ENCODE measurements around the gene IL19.
"Not testable (repeated sequence)": the region's sequence is repeated elsewhere in the genome, so short reads cannot be mapped to it uniquely, and the experiment has no call there.

IL19 gene

DNA sequence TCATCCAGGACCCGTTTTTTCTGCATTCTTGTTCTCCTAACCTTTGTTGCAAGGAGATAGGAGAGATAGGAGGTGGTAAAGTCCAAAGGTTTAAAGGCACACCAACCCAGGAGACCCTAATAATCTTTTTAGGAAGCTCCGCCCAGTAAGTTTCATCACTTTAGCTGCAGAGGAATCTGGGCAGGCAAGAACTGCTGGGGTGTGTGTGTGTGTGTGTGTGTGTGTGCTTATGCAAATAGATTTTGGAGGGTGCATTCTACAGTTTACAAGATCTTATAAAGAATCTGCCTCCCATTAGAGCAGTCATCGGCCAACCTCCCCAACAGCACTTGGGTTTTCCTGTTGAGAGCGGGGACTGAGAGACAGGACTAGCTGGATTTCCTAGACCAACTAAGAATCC, 5.7 kb downstream of the IL19 start:
- no peak for DNase-seq (ENCODE audit: low spot score)

- no peak for DNase-seq (ENCODE audit: low spot score)
Measured at GRCh38 chr1:206778031-206778430, 7.5 kb downstream of the IL19 start.

- DNase-seq (ENCODE audit: low spot score) = not testable (repeated sequence)
Measured at GRCh38 chr1:206778911-206779310, 8.3 kb downstream of the IL19 start.

DNA sequence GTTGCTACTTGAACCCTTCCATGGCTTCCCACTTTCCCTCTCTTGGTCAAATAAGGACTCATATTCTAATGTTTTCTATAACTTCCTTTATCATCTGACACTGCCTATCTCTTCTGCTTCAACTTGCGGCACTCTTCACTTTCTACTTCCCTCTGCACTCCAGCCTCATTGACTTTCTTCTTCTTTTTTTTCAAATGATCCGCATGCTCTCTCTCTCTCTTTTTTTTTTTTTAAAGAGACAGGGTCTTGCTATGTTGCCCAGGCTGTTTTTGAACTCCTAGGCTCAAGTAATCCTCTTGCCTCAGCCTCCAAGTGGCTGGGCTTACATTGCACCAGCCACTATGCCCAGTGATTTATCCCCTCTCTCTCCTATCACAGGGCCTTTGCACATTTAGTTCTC, 9.1 kb downstream of the IL19 start:
- DNase-seq (ENCODE audit: low spot score) = no peak

- no peak for DNase-seq (ENCODE audit: low spot score)
Measured at GRCh38 chr1:206782448-206782847, 11.9 kb downstream of the IL19 start.

- DNase-seq (ENCODE audit: low spot score) = no peak
Measured at GRCh38 chr1:206783506-206783905, 12.9 kb downstream of the IL19 start.

GRCh38 chr1:206784471-206784903, 13.9 kb downstream of the IL19 start:
- no peak for DNase-seq (ENCODE audit: low spot score)

DNA sequence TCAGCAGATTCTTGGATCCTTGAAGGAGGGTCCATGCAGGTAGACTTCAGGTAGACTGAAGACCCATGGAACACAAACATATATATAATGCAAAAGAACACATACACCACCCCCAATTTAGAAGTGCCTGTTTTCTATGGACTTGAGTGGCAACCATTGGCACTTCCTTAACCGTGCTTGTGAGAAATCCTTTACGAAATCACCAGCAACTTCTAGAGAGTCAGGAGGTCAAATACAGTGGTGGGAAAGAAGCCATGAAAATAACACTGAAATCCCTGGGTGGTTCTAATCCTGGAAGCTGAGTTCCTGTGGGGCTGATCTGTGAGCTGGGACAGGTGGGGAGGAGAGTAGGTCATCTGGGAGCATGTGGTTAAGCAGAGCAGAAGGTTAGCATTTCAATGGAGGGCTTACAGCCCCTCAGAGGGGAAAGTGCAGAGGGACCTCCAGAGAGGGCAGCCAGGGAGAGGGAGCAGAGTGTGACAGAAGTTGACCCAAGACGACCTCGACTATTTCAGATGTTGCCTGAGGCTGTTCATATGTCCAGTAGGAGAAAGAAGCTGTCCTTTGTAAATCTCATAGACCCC, 14.7 kb downstream of the IL19 start:
- DNase-seq (ENCODE audit: low spot score) = no peak

GRCh38 chr1:206786212-206786886, 15.8 kb downstream of the IL19 start:
- no peak for DNase-seq (ENCODE audit: low spot score)

- DNase-seq (ENCODE audit: low spot score) = no peak
Measured at GRCh38 chr1:206787891-206788290, 17.3 kb downstream of the IL19 start.

DNA sequence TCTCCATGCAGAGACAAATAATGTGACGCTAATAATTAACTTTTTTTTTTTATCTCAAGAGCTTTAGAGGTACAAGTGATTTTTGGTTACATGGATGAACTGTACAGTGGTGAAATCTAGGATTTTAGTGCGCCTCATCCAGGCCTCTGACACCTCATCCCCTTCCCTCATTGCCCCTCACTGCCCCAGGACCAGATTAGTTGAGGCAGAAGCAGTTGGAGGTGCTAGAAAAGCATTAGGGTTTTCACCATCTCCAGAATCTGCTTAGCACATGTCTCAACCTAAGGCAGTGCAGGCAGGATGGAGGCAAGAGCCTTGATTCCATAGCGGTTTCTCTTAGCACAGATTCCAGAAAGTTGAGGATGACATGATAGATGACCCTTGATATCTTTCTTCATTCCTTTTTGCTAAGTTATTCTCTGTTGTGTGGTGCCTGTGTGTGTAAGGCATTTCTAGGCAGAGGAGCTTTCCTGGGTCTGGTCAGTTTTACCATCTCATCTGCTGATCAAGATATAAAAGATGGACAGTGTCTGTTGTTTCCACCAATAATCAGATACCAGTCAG, 18.0 kb downstream of the IL19 start:
- DNase-seq (ENCODE audit: low spot score) = no peak

DNA sequence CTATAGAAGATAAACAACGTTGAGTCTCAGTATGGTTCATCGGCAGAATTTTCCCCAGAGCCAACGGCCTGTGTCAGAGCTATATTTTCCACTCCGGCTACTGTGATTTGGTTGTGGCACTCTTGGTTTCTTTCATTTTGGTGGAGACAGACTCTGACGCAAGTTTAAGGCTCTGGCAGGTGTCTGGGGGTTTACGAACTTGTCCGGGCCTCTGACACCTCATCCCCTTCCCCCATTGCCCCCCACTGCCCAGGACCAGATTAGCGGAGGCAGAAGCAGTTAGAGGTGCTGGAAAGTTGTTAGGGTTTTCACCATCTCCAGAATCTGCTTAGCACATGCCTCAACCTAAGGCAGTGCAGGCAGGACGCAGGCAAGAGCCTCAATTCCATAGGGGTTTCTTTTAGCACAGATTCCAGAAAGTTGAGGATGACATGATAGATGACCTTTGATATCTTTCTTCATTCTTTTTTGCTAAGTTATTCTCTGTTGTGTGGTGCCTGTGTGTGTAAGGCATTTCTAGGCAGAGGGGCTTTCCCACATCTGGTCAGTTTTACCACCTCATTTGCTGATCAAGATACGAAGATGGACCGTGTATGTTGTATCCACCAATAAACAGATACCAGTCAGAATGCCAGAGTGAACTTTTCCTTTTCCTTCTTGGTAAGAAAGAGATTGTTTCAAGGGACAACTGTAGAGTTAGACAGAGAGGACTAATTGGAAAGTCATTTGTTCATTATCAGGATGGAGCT, 20.1 kb downstream of the IL19 start:
- no peak for DNase-seq (ENCODE audit: low spot score)

DNA sequence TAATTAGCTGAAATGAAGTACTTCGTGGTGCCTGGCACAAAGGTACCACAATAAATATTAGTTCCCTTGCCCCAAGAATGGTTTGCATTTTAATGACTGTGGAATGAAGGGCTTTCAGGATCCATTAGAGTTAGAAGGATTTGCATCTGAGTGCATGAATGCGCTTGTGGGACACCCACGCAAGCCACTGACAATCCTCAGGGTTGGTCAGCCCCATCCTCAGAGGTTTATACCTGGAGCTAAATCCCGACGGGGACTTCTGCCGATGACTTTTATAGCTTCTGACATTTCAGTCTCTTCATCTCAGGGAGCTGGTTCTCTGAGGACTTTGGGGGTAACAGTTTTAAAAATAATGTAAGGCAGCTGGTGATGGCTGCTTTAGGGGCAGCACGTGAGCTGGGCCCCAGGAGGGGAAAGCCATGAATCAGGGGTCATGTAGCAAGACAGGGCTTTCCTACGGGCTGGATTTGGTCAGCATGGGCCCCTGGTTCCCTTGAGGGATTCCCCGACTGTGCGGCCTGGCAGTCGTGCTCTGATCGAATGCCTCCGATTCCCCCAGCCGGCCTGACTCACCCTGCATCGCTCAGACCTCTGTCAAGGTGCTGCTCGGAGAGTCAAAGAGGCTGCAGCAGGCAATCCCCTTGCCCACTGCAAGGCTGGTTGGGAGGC, 22.5 kb downstream of the IL19 start:
- no peak for DNase-seq (ENCODE audit: low spot score)

- DNase-seq (ENCODE audit: low spot score) = no peak
Measured at GRCh38 chr1:206793620-206794019, 23.0 kb downstream of the IL19 start.

DNA sequence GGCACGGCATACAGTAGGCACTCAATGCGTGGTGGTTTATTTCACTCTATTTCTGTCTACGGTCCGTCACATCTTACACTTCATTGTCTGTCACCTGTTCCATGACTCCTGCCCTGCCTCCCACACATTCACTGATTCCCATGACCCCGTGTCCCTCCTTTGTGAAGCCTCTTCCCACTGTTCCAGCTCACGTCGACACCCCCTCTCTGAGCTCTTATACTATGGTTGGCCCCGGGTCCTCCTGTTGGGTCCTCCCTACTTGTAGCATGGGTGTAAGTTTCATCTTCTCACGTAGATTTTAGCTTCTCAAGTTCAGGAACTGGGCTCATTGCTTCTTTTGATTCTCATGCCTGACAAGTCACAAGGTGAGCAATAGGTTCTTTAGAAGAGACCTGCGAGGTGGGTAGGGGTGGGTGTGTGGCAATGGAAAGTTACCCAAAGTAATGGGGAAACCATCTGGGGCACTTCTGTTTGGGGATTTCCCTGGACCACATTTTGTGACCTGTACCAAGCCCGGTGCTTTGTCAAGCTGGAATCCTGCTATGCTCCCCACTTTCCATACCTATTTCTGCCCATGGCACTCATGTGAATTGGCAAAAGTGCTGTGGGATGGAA, 23.8 kb downstream of the IL19 start:
- no peak for DNase-seq (ENCODE audit: low spot score)

DNA sequence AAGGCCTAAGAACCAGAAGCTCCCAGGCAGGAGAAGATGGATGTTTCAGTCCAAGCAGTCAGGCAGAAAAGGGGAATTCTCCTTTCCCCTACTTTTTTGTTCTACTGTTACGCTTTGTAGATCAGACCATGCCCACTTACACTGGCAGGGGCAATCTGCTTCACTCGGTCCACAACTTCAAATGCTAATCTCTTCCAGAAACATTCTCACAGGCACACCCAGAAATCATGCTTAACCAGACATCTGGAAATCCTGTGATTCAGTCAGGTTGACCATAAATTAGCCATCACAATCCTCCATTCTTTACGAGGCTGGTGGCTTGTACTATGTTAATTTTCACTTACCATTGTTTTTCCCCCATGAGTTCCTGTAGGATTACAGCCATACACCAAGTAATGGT, 25.5 kb downstream of the IL19 start:
- DNase-seq (ENCODE audit: low spot score) = no peak

- DNase-seq (ENCODE audit: low spot score) = no peak
Measured at GRCh38 chr1:206796981-206797402, 26.4 kb downstream of the IL19 start.

DNA sequence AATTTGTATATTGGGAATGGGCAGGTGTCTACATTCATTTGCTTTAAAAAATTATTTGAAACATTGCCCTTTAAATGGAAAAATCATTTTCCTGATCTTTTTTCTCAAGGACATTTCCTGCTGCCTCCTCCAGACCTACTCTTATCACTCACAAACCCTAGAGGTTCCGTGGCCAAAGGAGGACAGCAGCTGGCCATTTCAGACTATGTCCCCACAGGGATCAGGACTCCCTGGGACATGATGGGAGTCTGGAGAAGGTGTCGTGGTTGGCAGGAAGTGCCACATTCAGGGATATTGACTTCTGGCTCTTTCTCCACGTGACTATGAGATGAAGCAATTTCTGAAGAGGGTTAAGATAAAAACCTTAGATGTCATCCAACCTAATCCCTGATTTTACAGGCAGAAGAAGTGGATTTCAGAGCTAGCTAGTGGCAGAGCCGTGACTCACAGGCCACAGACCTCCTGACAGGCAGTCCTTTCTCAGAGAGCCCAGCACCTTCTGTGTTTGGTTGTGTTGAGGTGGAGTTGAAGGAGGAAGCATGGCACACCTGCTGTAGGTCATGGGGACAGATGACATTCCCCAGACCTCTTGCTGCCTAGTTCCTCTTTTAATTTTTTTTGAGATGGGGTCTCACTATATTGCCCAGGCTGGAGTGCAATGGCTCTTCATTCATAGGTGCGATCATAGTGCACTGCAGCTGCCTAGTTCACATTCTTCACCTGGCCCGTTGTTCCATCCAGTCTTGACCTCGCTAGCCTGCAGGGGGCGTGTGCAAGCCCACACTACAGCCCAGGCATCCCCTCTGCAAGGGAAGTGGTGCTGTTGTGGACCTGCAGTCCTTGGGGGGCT, 27.2 kb downstream of the IL19 start:
- DNase-seq (ENCODE audit: low spot score) = no peak

DNA sequence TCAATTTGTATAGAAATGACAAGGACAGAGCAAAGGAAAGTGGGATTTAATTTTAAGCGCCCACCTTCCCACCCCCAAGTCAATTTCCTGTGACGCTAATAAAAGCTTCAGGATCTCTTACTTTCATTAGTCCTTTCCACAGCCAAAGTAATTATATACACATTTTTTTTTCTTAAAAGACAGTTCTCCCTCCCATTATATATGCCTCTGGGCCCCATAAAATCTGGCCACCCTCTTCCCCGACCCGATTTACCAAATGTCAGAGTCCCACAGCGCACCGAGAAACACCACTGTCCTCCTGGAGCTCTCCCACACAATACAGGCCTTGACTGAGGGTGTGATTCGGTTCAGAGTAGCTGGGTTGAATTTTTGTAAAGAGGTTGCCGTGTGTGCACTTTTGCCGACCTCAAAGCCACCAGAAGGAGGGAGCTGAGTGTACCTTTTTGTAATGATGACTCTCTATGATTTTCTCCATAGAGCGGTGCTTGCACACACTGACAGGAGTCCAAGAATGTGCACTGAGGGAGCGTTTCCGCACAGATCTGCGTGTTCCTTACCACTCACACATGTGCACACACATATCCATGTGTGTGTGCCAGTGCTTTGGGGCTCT, 27.9 kb downstream of the IL19 start:
- DNase-seq (ENCODE audit: low spot score) = no peak

DNA sequence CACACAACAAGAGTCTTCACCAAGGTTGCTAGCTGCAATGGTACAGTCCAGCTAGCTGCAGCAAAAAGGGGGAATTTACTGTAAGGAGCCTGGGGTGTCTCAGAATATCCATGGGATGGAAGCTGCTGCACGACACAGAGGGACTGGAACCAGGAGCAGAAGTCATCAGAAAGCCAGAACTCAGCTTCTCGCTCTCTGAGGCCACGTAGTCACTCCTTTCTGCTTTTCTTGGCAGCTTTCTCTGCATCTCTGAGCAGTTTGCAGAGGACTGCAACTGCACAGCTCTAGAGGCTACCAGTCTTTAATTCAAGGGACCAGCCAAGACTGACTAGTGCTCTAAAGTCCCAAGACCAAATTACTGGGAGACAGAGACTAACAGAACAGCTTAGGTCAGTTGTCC, 28.7 kb downstream of the IL19 start:
- no peak for DNase-seq (ENCODE audit: low spot score)

DNA sequence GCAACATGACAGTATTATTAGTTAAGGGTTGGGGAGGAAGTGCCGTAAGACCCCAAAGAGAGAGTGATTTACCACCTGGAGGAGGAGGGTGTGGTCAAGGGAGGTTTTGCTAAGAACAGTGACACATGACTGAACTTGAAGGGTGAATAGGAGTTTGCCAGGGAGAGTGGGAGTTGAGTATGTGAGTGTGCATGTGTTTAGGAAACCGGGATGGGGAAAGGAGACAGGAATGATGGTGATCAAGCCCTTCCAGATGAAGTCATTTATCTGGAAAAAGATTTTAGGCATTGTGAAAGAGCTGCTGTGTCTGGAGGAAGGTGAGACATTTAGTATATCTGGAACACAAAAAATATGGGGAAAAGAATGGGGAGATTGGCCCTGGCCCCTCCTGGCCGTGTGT, 29.8 kb downstream of the IL19 start:
- no peak for DNase-seq (ENCODE audit: low spot score)

Data from kidney capillary endothelial cell (primary cell).